ENCODE measurements around the gene CMTM7. TPM values are rescaled to one million over a fixed set of nuclear protein-coding genes. Genes with fewer than 3 reads are reported as not detected.

CMTM7 gene, protein sequence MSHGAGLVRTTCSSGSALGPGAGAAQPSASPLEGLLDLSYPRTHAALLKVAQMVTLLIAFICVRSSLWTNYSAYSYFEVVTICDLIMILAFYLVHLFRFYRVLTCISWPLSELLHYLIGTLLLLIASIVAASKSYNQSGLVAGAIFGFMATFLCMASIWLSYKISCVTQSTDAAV
- 6.2 and 10.0 TPM in 2 replicates for total RNA-seq

DNA sequence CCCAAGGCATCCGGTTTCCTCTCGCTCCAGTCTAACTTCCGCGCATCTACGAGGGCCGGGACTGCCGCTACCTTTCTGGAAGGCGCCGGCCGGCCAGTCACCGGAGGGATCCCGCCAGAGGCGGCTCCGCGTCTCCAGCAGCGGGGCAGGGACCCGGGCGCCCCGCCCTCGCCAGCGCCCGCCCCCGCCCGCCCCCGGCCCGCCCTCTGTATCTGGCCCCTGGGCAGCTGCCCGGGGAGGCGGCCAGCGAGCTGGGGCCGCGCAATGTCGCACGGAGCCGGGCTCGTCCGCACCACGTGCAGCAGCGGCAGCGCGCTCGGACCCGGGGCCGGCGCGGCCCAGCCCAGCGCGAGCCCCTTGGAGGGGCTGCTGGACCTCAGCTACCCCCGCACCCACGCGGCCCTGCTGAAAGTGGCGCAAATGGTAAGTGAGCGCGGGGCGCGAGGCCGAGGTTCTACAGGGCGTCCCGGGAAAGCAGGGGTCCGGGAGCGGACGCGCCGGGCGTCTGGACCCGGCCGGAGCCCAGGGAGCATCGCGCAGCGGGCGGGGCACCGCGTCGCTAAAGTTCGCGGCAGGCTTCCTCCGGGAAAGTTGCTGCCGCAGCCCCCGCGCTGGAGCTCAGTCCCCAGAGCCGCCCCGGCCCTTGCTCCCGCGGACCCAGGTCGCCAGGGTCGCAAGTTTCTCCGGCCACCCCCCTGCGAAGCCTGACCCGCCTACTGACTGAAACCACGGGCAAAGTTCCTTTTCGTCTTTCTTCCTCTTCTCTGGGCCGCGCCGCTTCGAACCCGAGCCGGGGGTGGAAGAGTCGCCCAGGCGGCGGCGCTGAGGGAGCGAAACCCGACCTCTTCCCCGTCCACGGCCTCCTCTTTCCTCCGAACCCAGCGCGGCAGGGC is at the start of gene CMTM7:
CMTM7 (plus strand) TSS at position 211 of the 893 bp plus-strand sequence; CDS start at position 265, 54 bp downstream.

GRCh38 chr3:32502118-32502945 is 110.7 kb downstream of the CMTM7 start, which contains the start of gene CMTM6:
CMTM6 (minus strand) TSS chr3:32502852; CDS start chr3:32502745, 107 bp downstream.

Other genes starting within 250 kb of the CMTM7 start
- gene CMTM8, start 153.2 kb upstream of the CMTM7 start, total RNA-seq: 0.12 and 0.22 TPM in 2 replicates
- gene CMTM6, start 111.0 kb downstream of the CMTM7 start, total RNA-seq: 93.3 and 107 TPM in 2 replicates
- 41.0 and 63.2 TPM in 2 replicates for gene DYNC1LI1, start 179.0 kb downstream of the CMTM7 start, total RNA-seq

Data from uterine smooth muscle cell (primary cell).